ENCODE measurements around the gene OTOF. TPM values are rescaled to one million over a fixed set of nuclear protein-coding genes. Genes with fewer than 3 reads are reported as not detected.

Gene OTOF
- total and polyA plus RNA-seq, 7 donors = 0.14 to 2.2 (median 0.34) TPM

- 59 to 75% (median 69%) methylated on average over 4 of the region's 4 CpGs for WGBS, 3 donors
- H3K27me3 ChIP-seq (ENCODE audit: insufficient read depth in 3 of 3, low read length in 2 of 3) = peaks cover 0 to 6% (median 0%) of the 10 kb centered on the region in 3 donors
- TF ChIP-seq, protein P1, sequence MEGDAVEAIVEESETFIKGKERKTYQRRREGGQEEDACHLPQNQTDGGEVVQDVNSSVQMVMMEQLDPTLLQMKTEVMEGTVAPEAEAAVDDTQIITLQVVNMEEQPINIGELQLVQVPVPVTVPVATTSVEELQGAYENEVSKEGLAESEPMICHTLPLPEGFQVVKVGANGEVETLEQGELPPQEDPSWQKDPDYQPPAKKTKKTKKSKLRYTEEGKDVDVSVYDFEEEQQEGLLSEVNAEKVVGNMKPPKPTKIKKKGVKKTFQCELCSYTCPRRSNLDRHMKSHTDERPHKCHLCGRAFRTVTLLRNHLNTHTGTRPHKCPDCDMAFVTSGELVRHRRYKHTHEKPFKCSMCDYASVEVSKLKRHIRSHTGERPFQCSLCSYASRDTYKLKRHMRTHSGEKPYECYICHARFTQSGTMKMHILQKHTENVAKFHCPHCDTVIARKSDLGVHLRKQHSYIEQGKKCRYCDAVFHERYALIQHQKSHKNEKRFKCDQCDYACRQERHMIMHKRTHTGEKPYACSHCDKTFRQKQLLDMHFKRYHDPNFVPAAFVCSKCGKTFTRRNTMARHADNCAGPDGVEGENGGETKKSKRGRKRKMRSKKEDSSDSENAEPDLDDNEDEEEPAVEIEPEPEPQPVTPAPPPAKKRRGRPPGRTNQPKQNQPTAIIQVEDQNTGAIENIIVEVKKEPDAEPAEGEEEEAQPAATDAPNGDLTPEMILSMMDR (IDR thresholded peaks at IDR 0.05) = no peak
- no peaks in the 10 kb centered on the region for H3K36me3 ChIP-seq (ENCODE audit: insufficient read depth in 1 of 2, low read depth in 1 of 2)
- no peak overlapping the region for H3K4me3 ChIP-seq
- DNase-seq = no peak
- ATAC-seq = no peak
- H3K4me1 ChIP-seq = peaks cover 2% of the 10 kb centered on the region
- intact Hi-C loops (cut with DNase I) = loop anchor here in 1 of 2 donors (5.0 kb wide), 2 partner anchors 103 to 153 kb away; partner anchors contain the start of genes ADGRF3 and SELENOI
- H3K27ac ChIP-seq = no peak overlapping the region
- H3K9me3 ChIP-seq = no peaks in the 10 kb centered on the region
These were observed 22.5 kb upstream of the OTOF start for GRCh38 chr2:26500406-26500805.

DNA sequence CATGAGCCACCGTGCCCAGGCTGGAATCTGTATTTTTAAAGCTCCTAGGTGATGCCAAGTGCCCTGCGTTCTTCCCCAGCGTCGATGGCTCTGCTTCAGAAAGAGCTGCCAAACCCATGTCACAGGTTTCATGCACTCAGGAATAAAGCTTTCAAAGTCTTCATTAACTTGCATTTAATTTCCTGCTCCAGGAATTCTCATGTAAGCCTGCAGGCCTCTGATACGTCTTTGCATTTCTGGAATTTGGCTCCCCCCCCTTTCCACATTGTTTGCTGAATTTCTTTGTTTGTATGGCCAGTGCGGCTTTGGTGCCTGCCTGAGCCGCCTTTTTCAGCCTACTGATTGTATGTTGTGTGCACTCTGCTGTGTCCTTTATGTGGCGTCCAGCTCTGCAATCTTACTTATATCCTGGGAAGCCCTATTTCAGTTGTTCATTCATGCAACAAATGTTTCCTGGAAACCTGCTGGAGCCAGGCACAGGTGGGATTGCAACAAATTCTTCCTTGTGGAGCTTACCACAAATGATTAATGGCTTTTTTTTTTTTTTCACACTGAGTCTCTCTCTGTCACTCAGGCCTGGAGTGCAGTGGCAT, 17.9 kb upstream of the OTOF start:
- ATAC-seq (peak; percentile 30 to 69 (median 54)), DNase-seq (no peak)
- Histone ChIP-seq H3K4me1 (peaks cover 4% of the 10 kb centered on the region), H3K9me3 (no peaks in the 10 kb centered on the region), H3K4me3 (no peak overlapping the region), H3K27me3 (ENCODE audit: insufficient read depth in 3 of 3, low read length in 2 of 3) (no peaks in the 10 kb centered on the region), H3K36me3 (ENCODE audit: insufficient read depth in 1 of 2, low read depth in 1 of 2) (no peaks in the 10 kb centered on the region), H3K27ac (no peak overlapping the region)
- TF ChIP-seq, protein P1 (IDR thresholded peaks at IDR 0.05) = no peak
- 32 to 37% (median 34%) methylated on average over 8 of the region's 8 CpGs for WGBS, 3 donors
- intact Hi-C loops (cut with DNase I) = no loop called here

- Histone ChIP-seq H3K4me1 (peaks cover 4% of the 10 kb centered on the region), H3K27me3 (ENCODE audit: insufficient read depth in 3 of 3, low read length in 2 of 3) (no peaks in the 10 kb centered on the region), H3K9me3 (no peaks in the 10 kb centered on the region), H3K36me3 (ENCODE audit: insufficient read depth in 1 of 2, low read depth in 1 of 2) (no peaks in the 10 kb centered on the region), H3K4me3 (no peak overlapping the region), H3K27ac (no peak overlapping the region)
- TF ChIP-seq, protein P1 (IDR thresholded peaks at IDR 0.05) = no peak
- intact Hi-C loops (cut with DNase I) = no loop called here
- DNase-seq = no peak
- WGBS, 3 donors = 94 to 96% (median 94%) methylated on average over 8 of the region's 8 CpGs
- peak in 2 of 4 donors; percentile 5 to 11 for ATAC-seq
These were observed 17.0 kb upstream of the OTOF start for GRCh38 chr2:26494891-26495290.

DNA sequence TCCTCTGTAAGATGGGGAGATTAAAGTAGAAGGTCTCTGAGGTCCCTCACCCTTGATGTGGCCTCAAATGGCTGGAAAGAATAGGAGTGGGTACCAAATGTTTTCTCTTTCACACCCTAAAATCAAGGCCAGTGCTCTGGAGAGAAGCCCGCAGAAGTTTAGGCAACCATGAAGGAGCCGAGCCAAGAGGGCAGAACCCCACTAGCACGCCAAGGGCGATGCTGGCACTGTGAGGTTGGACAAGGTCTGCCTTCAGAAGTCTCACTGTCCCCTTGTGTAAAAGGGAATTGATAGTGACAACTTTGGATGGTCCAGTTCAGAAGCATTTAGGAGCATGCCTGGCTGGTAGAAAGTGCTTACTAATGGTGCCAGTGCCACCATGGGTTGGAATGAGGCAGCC, 16.3 kb upstream of the OTOF start:
- TF ChIP-seq, protein P1 (IDR thresholded peaks at IDR 0.05) = no peak
- Histone ChIP-seq H3K27ac (no peak overlapping the region), H3K4me3 (no peak overlapping the region), H3K27me3 (ENCODE audit: insufficient read depth in 3 of 3, low read length in 2 of 3) (no peaks in the 10 kb centered on the region), H3K4me1 (peaks cover 4% of the 10 kb centered on the region), H3K36me3 (ENCODE audit: insufficient read depth in 1 of 2, low read depth in 1 of 2) (no peaks in the 10 kb centered on the region), H3K9me3 (no peaks in the 10 kb centered on the region)
- ATAC-seq (peak in 3 of 4 donors; percentile 12 to 35 (median 27)), DNase-seq (peak in 1 of 2 donors; percentile 37)
- intact Hi-C loops (cut with DNase I) = no loop called here
- WGBS, 3 donors = 59 to 77% (median 70%) methylated on average over 4 of the region's 4 CpGs

- Histone ChIP-seq H3K27ac (no peak overlapping the region), H3K36me3 (ENCODE audit: insufficient read depth in 1 of 2, low read depth in 1 of 2) (no peaks in the 10 kb centered on the region), H3K27me3 (ENCODE audit: insufficient read depth in 3 of 3, low read length in 2 of 3) (no peaks in the 10 kb centered on the region), H3K4me3 (no peak overlapping the region), H3K4me1 (peaks cover 4% of the 10 kb centered on the region), H3K9me3 (no peaks in the 10 kb centered on the region)
- 93 to 94% (median 94%) methylated on average over 10 of the region's 10 CpGs for WGBS, 3 donors
- no peak for ATAC-seq
- intact Hi-C loops (cut with DNase I) = no loop called here
- no peak for DNase-seq
- TF ChIP-seq, protein P1 (IDR thresholded peaks at IDR 0.05) = no peak
These were observed 15.6 kb upstream of the OTOF start for GRCh38 chr2:26493566-26493965.
